Loucy (cell line): ENCODE measurements around the gene C6orf62.

Experiments used
- H2AFZ ChIP-seq: fragments of 200-600 bp; sonication (generic); 2 replicates; pipeline ENCODE4 v1.6.0; 2016; ENCODE audit warnings: antibody characterized with exemption, mild to moderate bottlenecking, low read length, moderate library complexity
- H3F3A ChIP-seq: fragments of 200-600 bp; 2 replicates; pipeline ENCODE4 v1.6.0; 2016; ENCODE audit warnings: antibody characterized with exemption, low read depth, mild to moderate bottlenecking
- H3K27me3 ChIP-seq: fragments of 200-600 bp; sonication (generic); 2 replicates; pipeline ENCODE4 v1.6.1; 2014; ENCODE audit warnings: low read length, mild to moderate bottlenecking; ENCODE audit not compliant: insufficient read depth, poor library complexity, severe bottlenecking
- H3K36me3 ChIP-seq: fragments of 200-600 bp; sonication (generic); 2 replicates; pipeline ENCODE4 v1.6.1; 2016; ENCODE audit warnings: low read length; ENCODE audit not compliant: insufficient read depth
- H3K4me1 ChIP-seq: fragments of 200-600 bp; sonication (generic); 2 replicates; pipeline ENCODE4 v1.5.1; 2014; ENCODE audit warnings: low read length, mild to moderate bottlenecking; ENCODE audit not compliant: insufficient read depth, poor library complexity, severe bottlenecking
- H3K4me2 ChIP-seq: fragments of 200-600 bp; sonication (generic); 2 replicates; pipeline ENCODE4 v1.6.0; 2014; ENCODE audit warnings: antibody characterized with exemption, low read length, low read depth, mild to moderate bottlenecking; ENCODE audit not compliant: poor library complexity, severe bottlenecking
- H3K4me3 ChIP-seq: fragments of 200-600 bp; sonication (generic); 2 replicates; pipeline ENCODE4 v1.5.1; 2014; ENCODE audit warnings: low read length, mild to moderate bottlenecking, mixed read lengths; ENCODE audit not compliant: poor library complexity, severe bottlenecking
- H3K79me2 ChIP-seq: fragments of 200-600 bp; sonication (generic); 2 replicates; pipeline ENCODE4 v1.6.1; 2014; ENCODE audit warnings: low read length; ENCODE audit not compliant: insufficient read depth
- H3K9ac ChIP-seq: fragments of 200-600 bp; sonication (generic); 2 replicates; pipeline ENCODE4 v1.6.0; 2014; ENCODE audit warnings: mild to moderate bottlenecking, low read depth, low read length, moderate library complexity; ENCODE audit not compliant: poor library complexity, severe bottlenecking
- H3K9me2 ChIP-seq: fragments of 200-600 bp; sonication (generic); replicated peaks from 2 replicates; pipeline ENCODE4 v1.6.1; 2016; ENCODE audit warnings: low read depth, low read length, mixed read lengths
- H3K9me3 ChIP-seq: fragments of 200-600 bp; sonication (generic); 2 replicates; pipeline ENCODE4 v1.6.1; 2014; ENCODE audit warnings: mild to moderate bottlenecking, antibody characterized with exemption, low read length, low read depth; ENCODE audit not compliant: insufficient read depth
- H4K20me1 ChIP-seq: fragments of 200-600 bp; sonication (generic); 2 replicates; pipeline ENCODE4 v1.6.0; 2014; ENCODE audit warnings: antibody characterized with exemption, low read length, mild to moderate bottlenecking; ENCODE audit not compliant: insufficient read depth, poor library complexity, severe bottlenecking
- EZH2phosphoT487 ChIP-seq: fragments of 200-600 bp; IDR thresholded peaks from 2 replicates; pipeline ENCODE4 v1.6.1; 2018; ENCODE audit warnings: antibody characterized with exemption, mild to moderate bottlenecking, moderate library complexity, borderline replicate concordance
- TF ChIP-seq, protein P1 (sequence below): fragments of 200-600 bp; sonication (generic); conservative IDR thresholded peaks from 2 replicates; pipeline ENCODE4 v1.5.1; 2014; ENCODE audit warnings: mild to moderate bottlenecking, antibody characterized with exemption, low read length

Gene C6orf62

GRCh38 chr6:24692415-24692814 is 26.5 kb downstream of the C6orf62 start:
- no peaks in the 10 kb centered on the region for H3K9me3 ChIP-seq
- H3K36me3 ChIP-seq = no peaks in the 10 kb centered on the region
- no peaks in the 10 kb centered on the region for H4K20me1 ChIP-seq
- H3K27me3 ChIP-seq = no peaks in the 10 kb centered on the region
- H2AFZ ChIP-seq = no peak overlapping the region
- H3K79me2 ChIP-seq = no peaks in the 10 kb centered on the region
- H3K4me3 ChIP-seq = no peak overlapping the region
- H3K9ac ChIP-seq = no peak overlapping the region
- H3K4me2 ChIP-seq = no peak overlapping the region
- H3K4me1 ChIP-seq = peaks cover 5% of the 10 kb centered on the region
- TF ChIP-seq EZH2phosphoT487 = no peak
- TF ChIP-seq, protein P1, sequence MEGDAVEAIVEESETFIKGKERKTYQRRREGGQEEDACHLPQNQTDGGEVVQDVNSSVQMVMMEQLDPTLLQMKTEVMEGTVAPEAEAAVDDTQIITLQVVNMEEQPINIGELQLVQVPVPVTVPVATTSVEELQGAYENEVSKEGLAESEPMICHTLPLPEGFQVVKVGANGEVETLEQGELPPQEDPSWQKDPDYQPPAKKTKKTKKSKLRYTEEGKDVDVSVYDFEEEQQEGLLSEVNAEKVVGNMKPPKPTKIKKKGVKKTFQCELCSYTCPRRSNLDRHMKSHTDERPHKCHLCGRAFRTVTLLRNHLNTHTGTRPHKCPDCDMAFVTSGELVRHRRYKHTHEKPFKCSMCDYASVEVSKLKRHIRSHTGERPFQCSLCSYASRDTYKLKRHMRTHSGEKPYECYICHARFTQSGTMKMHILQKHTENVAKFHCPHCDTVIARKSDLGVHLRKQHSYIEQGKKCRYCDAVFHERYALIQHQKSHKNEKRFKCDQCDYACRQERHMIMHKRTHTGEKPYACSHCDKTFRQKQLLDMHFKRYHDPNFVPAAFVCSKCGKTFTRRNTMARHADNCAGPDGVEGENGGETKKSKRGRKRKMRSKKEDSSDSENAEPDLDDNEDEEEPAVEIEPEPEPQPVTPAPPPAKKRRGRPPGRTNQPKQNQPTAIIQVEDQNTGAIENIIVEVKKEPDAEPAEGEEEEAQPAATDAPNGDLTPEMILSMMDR = no peak
- no peaks in the 10 kb centered on the region for H3F3A ChIP-seq
- H3K9me2 ChIP-seq = no peaks in the 10 kb centered on the region

DNA sequence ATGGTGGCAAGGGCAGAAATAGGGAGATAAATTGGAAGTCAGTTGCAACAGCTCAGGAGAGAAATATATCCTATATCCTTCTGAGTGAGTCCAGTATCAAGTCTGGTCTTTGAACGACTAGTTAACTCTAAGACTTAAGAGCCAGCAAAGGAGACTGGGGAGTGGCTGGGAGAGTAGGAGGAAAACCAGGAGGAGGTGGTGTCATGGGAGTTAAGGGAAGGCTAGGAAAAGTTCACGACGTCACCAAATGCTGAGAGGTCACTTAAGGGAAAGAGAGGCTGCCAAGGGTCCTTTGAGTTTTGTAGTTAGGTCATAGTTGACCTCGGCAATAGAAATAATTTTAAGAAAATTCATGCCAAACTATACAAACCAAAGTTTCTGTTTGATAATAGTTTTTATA is 27.0 kb downstream of the C6orf62 start:
- TF ChIP-seq EZH2phosphoT487 = no peak
- TF ChIP-seq, protein P1 = no peak
- Histone ChIP-seq H3K9me3 (no peaks in the 10 kb centered on the region), H2AFZ (no peak overlapping the region)

DNA sequence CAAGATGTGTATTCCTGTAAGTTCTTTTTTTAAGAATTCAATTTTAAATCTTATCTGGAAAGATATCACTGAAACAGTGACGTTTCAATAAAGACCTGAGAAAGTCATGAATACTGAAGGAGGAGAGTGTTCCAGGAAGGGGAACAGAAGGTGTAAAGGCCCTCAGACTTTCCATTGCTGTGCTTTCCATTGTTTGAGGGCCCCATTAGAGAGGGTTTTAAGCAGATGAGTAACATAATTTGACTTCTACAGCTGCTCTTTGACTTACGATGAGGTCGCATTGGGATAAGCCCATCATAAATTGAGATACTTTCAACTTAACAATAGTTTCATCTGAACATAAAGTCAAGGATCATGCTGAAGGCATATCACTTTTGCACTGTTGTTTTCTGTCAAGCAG is 27.4 kb downstream of the C6orf62 start:
- Histone ChIP-seq H3K9ac (no peak overlapping the region), H3K9me2 (no peaks in the 10 kb centered on the region), H3K27me3 (no peaks in the 10 kb centered on the region), H3K4me3 (no peak overlapping the region), H3K79me2 (no peaks in the 10 kb centered on the region), H3K9me3 (no peaks in the 10 kb centered on the region), H3K36me3 (no peaks in the 10 kb centered on the region), H3K4me1 (peaks cover 5% of the 10 kb centered on the region), H4K20me1 (no peaks in the 10 kb centered on the region), H3F3A (no peaks in the 10 kb centered on the region), H2AFZ (no peak overlapping the region), H3K4me2 (no peak overlapping the region)
- no peak for TF ChIP-seq EZH2phosphoT487
- TF ChIP-seq, protein P1 = no peak

More for the DNA sequence above, 27.0 kb downstream of the C6orf62 start:
- H4K20me1 ChIP-seq = no peaks in the 10 kb centered on the region
- H3K9ac ChIP-seq = no peak overlapping the region
- H3K79me2 ChIP-seq = no peaks in the 10 kb centered on the region
- H3K27me3 ChIP-seq = no peaks in the 10 kb centered on the region
- no peaks in the 10 kb centered on the region for H3K36me3 ChIP-seq
- no peak overlapping the region for H3K4me3 ChIP-seq
- H3F3A ChIP-seq = no peaks in the 10 kb centered on the region
- H3K9me2 ChIP-seq = no peaks in the 10 kb centered on the region
- H3K4me1 ChIP-seq = peaks cover 5% of the 10 kb centered on the region
- H3K4me2 ChIP-seq = no peak overlapping the region
